Measurements from ENCODE around the gene PTK6.

PTK6 gene

GRCh38 chr20:63502671-63503172 is 34.5 kb downstream of the PTK6 start:
- no peak for DNase-seq

DNA sequence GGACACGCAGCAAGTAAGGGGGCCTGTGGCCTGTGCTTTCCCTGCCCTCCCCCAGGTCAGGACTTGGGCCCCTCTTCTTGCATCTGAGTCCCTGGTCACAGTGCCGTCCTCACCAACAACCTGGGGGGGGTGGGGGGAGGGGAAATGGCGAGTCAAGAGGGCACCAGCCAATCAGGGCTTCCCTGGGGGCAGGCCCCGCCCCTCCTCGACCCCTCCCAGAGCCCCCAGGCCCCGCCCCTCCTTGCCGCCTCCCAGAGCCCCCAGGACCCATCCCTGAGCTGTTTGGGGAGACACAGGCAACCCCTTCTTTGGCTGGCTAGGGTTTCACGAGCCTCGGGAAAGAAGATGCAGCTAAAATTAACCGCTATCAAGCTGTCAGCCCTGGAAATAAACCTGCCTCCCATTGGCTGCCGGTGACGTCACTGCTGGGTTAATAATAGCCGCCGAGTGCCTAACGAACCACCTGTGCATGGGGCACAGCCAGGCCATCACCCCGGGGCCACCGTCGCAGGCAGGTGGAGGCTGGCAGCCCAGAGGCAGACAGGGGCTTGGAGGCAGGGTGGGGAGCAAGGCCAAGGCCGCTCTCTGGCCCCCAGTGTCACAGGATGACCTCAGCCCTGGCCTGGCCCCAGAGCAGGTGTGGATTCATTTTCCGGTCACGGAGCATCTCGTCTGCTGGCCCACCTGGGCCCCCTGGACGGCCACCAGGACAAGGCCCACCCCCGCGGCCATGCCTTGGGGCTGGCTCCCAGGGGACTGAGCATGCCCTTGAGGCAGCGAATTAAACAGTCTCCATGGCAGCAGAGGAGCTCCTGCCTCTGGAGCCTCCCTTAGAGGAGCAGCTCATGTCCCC is 35.1 kb downstream of the PTK6 start:
- DNase-seq = no peak

DNA sequence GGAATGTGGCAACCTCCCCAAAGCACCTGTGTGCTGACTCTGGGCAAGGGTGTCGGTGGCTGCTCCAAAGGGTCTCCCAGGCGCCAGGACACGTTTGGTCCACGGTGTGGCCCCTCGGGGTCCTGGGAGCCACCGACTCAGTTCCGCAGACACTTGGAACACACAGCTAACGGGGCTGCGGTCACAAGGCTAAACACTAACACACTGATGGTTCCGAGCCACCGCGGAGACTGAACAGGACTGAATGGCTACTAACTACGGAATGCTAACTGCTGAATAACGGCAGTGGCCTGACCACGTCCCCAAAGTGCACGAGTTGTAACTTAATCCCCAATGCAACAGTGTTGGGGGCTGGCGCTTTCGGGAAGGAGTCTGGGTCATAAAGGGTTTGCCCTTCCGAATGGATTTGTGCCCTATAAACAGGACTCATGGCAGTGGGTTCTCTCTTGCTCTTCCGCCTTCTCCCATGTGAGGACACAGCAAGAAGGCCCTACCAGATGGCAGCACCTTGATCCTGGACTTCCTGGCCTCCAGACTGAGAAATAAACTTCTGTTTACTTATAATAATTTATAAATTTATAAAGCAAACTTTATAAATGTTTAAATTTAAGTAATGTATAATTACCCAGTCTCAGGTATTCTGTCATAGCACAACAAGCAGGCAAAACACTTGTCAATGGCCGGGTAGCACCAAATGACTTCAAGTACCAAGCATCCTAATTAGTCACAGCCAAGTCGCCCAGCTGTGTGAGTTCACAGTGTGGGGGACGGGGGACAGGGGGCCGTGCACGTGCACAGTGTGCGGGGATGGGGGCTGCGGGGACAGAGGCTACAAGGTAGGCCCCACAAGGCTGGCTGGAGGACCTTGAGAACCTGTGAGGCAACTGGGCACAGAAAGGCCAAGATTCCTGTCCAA is 36.0 kb downstream of the PTK6 start:
- no peak for DNase-seq

- DNase-seq = no peak
These were observed 36.9 kb downstream of the PTK6 start for GRCh38 chr20:63500151-63500901.

DNA sequence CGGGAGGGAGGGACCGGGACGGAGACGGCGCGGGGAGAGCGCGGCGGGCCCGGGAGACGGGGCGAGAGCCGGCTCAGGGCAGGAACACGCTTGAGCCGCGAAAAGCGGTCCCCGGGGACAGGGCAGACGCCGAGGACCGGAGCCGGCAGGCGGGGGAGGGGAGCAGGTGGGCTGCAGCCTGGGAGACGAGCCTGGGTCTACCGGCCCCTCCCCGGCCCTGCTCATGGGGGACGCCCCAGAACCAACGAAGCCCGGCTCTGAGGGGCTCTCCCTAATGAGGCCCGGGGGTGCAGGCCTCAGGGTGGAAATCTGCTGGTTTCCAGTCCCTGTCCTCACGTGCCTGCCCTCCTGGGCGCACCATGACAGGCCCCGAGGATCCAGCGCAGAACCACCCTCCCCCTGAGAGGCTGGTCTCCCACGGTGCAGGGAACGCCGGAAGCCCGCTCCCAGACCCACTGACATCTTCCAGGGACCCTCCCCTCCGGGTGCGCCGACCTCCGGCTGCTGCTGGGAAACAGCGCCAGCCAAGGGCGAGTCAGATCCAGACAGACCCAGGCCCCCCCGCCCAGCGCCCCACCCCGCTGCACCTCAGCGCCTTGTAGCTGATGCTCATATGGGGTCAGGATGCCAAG is 37.7 kb downstream of the PTK6 start:
- DNase-seq = no peak

GRCh38 chr20:63498960-63499337 is 38.2 kb downstream of the PTK6 start, which contains the start of gene EEF1A2:
Gene EEF1A2, minus strand, starts transcription at chr20:63499083. Its CDS starts 1,320 bp downstream, at chr20:63497763.
- peak; percentile 64 for DNase-seq

DNA sequence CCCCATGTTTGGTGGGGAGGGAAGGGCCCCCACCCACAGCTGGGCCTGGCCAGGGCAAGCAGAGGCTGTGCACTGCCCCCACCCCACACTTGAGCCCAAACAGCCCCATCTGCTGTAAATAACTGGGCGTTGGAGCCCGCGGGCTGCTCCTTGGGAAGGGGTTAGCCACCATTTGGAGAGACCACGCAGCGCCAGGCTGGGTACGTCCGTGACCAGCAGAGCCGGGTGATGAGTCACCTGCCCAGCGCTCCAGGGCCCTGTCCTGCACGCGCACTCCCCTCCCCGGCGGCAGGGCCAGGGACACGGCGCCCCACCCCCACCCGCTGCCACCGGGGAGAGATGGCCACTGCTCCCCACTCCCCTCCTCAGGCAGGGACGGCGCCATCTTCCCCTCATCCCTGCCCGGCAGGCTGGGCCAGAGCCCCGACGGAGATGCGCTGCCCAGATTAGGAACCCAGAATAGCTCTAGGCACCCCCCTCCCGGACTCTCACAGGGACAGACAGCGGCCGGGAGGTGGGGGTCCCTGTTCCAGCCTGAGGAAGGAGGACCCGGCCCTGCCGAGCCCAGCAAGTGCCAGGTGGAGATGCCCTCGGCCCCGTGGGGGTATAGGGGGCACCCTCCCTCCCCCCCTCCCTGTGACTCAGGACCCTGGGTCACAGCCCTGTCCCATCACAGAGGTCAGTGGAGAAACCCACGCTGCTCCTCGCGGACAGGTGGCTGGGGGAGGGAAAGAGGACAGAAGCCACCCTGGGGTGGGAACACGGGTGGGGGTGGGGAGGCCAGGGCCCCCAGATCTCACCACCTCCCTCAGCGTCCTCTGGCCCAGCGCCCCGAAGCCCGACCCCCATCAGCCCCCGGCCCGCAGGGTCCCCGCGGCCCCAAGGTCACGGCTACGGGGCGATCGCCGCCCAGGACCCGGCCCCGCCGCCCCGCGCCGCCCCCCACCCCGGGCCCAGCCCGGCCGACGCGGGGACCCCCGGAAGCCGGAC is 38.9 kb downstream of the PTK6 start:
- DNase-seq = no peak

GRCh38 chr20:63497138-63497945 is 39.8 kb downstream of the PTK6 start:
- no peak for DNase-seq

DNA sequence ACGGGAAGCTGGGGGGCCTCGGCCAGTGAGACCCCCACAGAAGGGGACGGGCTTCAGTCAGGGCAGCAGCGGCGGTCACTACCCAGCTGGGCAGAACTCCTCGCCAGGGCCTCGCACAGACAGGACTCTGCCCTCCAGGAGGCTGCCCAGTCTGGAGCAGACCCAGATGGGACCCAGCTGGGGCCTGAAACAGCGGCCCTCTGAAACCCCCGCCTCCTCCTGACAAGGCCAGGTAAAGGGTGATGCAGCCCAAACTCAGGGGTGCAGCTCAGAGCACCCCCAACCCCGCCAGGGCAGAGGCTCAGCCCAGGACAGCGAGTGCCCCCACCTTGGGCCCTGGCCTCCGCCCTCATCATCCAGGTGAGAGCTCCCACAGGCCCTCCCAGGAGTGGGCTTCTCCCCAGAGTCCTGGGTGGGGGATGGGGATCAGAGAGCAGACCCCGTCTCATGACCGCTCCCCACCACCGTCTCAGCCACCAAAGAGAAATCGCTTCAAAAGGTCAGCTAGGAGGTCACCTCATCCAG is 40.5 kb downstream of the PTK6 start:
- DNase-seq = no peak

DNA sequence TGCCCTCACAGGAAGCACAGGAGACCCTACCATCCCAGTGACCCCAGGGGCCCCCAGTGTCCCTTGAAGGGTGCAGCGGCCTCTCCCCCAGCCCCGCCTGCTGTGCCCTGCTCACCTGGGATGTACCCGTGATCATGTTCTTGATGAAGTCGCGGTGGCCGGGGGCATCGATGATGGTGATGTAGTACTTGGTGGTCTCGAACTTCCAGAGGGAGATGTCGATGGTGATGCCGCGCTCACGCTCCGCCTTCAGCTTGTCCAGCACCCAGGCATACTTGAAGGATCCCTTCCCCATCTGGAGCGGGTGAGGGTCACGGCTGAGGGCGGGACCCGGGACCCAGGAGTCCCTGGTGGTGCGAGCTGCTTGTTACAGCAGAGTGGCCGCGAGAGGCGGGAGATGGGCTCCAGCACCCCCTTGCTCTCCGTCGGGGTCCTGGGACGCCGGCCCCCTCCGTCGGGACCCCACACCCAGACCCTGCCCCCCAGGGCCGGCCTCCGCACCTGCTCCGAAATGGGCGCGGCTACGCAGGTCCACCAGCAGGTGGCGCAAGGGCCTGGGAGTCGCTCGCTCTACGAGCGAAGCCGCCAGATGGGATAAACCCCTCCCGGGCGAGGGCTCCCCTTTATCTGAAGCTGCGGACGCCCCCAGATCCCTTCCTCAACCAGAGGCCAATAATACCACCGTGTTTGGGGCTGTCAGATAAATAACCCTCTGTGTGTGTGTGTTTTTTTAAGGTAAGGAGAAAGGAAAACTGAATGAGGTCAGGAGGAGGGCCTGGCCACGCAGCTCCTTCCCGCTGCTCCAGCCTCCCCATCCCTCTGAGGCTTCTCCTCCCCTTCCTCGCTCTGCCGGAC is 41.2 kb downstream of the PTK6 start:
- peak; percentile 77 for DNase-seq

DNA sequence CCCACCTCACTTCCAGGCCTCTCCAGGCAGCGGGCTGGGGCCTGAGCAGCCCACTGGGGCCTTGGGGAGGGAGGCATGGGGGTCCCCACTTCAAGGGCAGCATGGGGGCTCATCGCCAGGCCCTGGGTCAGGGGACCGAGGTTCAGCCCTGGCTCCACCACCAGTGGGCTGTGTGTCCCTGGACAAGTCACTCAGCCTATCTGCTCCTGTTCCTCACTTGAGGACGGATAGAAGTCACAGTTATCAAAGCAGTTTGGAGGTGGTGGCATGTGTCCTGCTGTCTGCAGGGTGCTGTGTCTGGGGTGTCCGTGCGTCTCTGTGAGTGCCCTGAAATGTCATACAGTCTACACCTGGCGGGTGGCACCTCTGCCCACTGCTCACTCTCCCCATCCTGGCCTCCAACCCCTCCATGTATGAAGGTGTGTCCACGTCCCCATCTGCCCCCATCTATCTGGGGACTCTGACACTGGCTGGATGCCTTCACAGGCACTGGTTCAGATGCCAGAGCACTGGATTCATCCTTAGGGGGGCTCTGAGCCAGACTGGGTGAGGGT is 41.9 kb downstream of the PTK6 start:
- DNase-seq = no peak

GRCh38 chr20:63494420-63495166 is 42.6 kb downstream of the PTK6 start:
- DNase-seq = no peak

GRCh38 chr20:63494084-63494419 is 43.1 kb downstream of the PTK6 start:
- DNase-seq = no peak

DNA sequence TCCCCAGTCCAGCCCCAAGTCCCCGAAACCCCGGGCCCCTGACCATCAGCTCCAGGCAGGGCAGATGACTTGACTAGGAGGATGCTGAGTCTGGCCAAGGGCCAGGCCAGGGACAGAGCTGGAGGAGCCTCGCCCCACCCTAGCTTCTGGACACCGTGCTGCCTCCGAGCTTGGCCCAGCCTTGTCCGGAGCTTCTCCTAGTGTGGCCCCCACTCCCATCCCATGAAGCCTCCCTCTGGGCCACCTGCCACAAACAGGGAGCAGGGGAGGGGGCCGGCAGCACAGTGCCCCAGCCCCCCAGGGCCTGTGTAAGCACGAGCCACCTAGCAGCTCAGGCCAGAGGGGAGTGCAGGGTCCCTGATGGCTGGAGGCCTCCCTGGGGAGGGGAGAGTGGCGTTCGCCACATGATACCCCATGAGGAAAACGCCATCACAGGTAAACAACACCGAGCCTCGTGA is 43.6 kb downstream of the PTK6 start:
- DNase-seq = no peak

- no peak for DNase-seq
These were observed 44.2 kb downstream of the PTK6 start for GRCh38 chr20:63492982-63493381.

GRCh38 chr20:63492518-63492917 is 44.7 kb downstream of the PTK6 start:
- no peak for DNase-seq

DNA sequence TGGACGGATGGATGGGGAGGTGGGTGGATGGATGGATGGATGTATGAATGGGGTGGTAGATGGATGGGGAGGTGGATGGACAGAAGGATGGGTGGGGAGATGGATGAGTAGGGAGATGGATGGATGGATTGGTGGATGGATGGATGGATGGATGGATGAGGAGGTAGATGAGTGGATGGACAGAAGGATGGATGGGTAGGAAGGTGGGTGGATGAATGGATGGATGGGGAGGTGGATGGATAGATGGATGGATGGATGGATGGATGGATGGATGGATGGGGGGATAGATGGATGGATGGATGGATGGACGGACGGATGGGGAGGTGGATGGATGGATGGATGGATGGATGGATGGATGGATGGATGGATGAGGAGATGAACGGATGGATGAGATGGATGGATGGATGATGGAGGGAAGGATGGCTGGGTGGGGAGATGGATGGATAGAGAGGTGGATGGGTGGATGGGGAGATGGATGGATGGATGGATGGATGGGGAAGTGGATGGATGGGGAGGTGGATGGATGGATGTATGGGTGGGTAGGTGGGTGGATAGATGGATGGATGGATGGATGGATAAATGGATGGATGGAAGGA is 45.4 kb downstream of the PTK6 start:
- no peak for DNase-seq

Measured in CD4-positive, alpha-beta T cell treated with Interleukin-10 for 1 hour (primary cell).